WTC11 (cell line): Measurements from ENCODE around the gene APEX2. TPM values are rescaled to one million over a fixed set of nuclear protein-coding genes. Genes with fewer than 3 reads are reported as not detected.

ENCODE experiments used
- ATAC-seq: fragments of 200-7000 bp; cut with Tn5 transposase; 2 replicates; pipeline ENCODE4 v1.10.0; 2021; ENCODE audit warnings: mild to moderate bottlenecking, moderate library complexity
- CTCF ChIA-PET: fragments of 300-600 bp; sonication (Branson Sonifier 250); formaldehyde crosslinking; loops from one replicate; lab custom pipeline; 2021; ENCODE audit warnings: antibody characterized with exemption; lab: Charles Lee
- POLR2A ChIA-PET: fragments of 350-600 bp; sonication (Branson Sonifier 250); formaldehyde crosslinking; loops from one replicate; lab custom pipeline; 2021; ENCODE audit warnings: antibody characterized with exemption; lab: Charles Lee
- DNase-seq: peaks from one replicate; pipeline ENCODE4 v3.0.0; 2021; ENCODE audit warnings: low spot score
- H3K27ac Mint-ChIP-seq: 2 replicates; pipeline ENCODE4 v1.8.0; 2021; ENCODE audit warnings: mixed read lengths
- H3K27me3 Mint-ChIP-seq: 2 replicates; pipeline ENCODE4 v1.8.0; 2021; ENCODE audit warnings: low read depth, mild to moderate bottlenecking, moderate library complexity, mixed read lengths
- H3K36me3 Mint-ChIP-seq: 2 replicates; pipeline ENCODE4 v1.8.0; 2021; ENCODE audit warnings: mixed read lengths
- H3K4me1 Mint-ChIP-seq: 2 replicates; pipeline ENCODE4 v1.8.0; 2022; ENCODE audit warnings: mixed read lengths
- H3K4me3 Mint-ChIP-seq: 2 replicates; pipeline ENCODE4 v1.8.0; 2021; ENCODE audit warnings: mild to moderate bottlenecking, moderate library complexity, mixed read lengths
- H3K9me3 Mint-ChIP-seq: 2 replicates; pipeline ENCODE4 v1.8.0; 2021; ENCODE audit warnings: mixed read lengths
- ATF1 ChIP-seq: sonication (generic); formaldehyde crosslinking; IDR thresholded peaks from 2 replicates; pipeline ENCODE4 v1.8.1; 2023; ENCODE audit warnings: mild to moderate bottlenecking, moderate library complexity, missing genetic modification reagents
- CREB1 ChIP-seq: sonication (generic); formaldehyde crosslinking; IDR thresholded peaks from 2 replicates; pipeline ENCODE4 v1.8.0; 2023; ENCODE audit warnings: mild to moderate bottlenecking, missing genetic modification reagents
- ESRRA ChIP-seq: sonication (generic); formaldehyde crosslinking; IDR thresholded peaks from 2 replicates; pipeline ENCODE4 v1.8.1; 2022; ENCODE audit warnings: mild to moderate bottlenecking, missing genetic modification reagents, borderline replicate concordance
- ETV6 ChIP-seq: sonication (generic); formaldehyde crosslinking; IDR thresholded peaks from 2 replicates; pipeline ENCODE4 v1.8.1; 2022; ENCODE audit warnings: mild to moderate bottlenecking, missing genetic modification reagents
- KAT7 ChIP-seq: sonication (generic); formaldehyde crosslinking; IDR thresholded peaks from 2 replicates; pipeline ENCODE4 v1.8.1; 2023; ENCODE audit warnings: missing genetic modification reagents, mild to moderate bottlenecking, borderline replicate concordance
- NFYB ChIP-seq: sonication (generic); formaldehyde crosslinking; conservative IDR thresholded peaks from 2 replicates; pipeline ENCODE4 v1.8.0; 2022; ENCODE audit warnings: low read depth, missing genetic modification reagents
- PRRX2 ChIP-seq: fragments of 250-450 bp; sonication (Bioruptor Pico); IDR thresholded peaks from 2 replicates; pipeline ENCODE4 v1.8.0; 2021; ENCODE audit warnings: mild to moderate bottlenecking
- RORB ChIP-seq: fragments of 250-450 bp; sonication (Bioruptor Pico); IDR thresholded peaks from 2 replicates; pipeline ENCODE4 v1.9.0; 2021; ENCODE audit warnings: mild to moderate bottlenecking
- SP1 ChIP-seq: sonication (generic); formaldehyde crosslinking; conservative IDR thresholded peaks from 2 replicates; pipeline ENCODE4 v1.8.1; 2022; ENCODE audit warnings: missing genetic modification reagents
- TEAD1 ChIP-seq: sonication (generic); formaldehyde crosslinking; IDR thresholded peaks from 2 replicates; pipeline ENCODE4 v1.8.0; 2022; ENCODE audit warnings: mild to moderate bottlenecking, missing genetic modification reagents
- USF2 ChIP-seq: sonication (generic); formaldehyde crosslinking; IDR thresholded peaks from 2 replicates; pipeline ENCODE4 v1.8.1; 2023; ENCODE audit warnings: mild to moderate bottlenecking, missing genetic modification reagents, moderate library complexity
- ZBTB21 ChIP-seq: sonication (generic); formaldehyde crosslinking; IDR thresholded peaks from 2 replicates; pipeline ENCODE4 v1.8.1; 2023; ENCODE audit warnings: mild to moderate bottlenecking, missing genetic modification reagents, borderline replicate concordance
- ZNF121 ChIP-seq: sonication (generic); formaldehyde crosslinking; IDR thresholded peaks from 2 replicates; pipeline ENCODE4 v1.8.0; 2023; ENCODE audit warnings: missing genetic modification reagents
- ZNF232 ChIP-seq: sonication (generic); formaldehyde crosslinking; IDR thresholded peaks from 2 replicates; pipeline ENCODE4 v1.8.0; 2022; ENCODE audit warnings: mild to moderate bottlenecking, missing genetic modification reagents
- ZNF263 ChIP-seq: sonication (generic); formaldehyde crosslinking; IDR thresholded peaks from 2 replicates; pipeline ENCODE4 v1.8.1; 2022; ENCODE audit warnings: low read depth, mild to moderate bottlenecking, moderate library complexity, missing genetic modification reagents
- ZNF416 ChIP-seq: fragments of 250-450 bp; sonication (Bioruptor Pico); IDR thresholded peaks from 2 replicates; pipeline ENCODE4 v1.9.0; 2021; ENCODE audit warnings: mild to moderate bottlenecking, inconsistent platforms
- total RNA-seq: library from RNA; stranded (reverse); gene quantifications from 3 replicates; pipeline ENCODE4 v1.2.3, GENCODE V29; 2021
- TF ChIP-seq, protein P1 (sequence below): fragments of 250-450 bp; sonication (Bioruptor Pico); conservative IDR thresholded peaks from 2 replicates; pipeline ENCODE4 v1.9.0; 2021; ENCODE audit warnings: mild to moderate bottlenecking
- TF ChIP-seq, protein P2 (sequence below): sonication (generic); formaldehyde crosslinking; IDR thresholded peaks from 2 replicates; pipeline ENCODE4 v1.8.0; 2023; ENCODE audit warnings: missing genetic modification reagents, mild to moderate bottlenecking, borderline replicate concordance
- TF ChIP-seq, protein P3 (sequence below): sonication (generic); formaldehyde crosslinking; IDR thresholded peaks from 2 replicates; pipeline ENCODE4 v1.8.1; 2022; ENCODE audit warnings: low read depth, missing genetic modification reagents, borderline replicate concordance
- TF ChIP-seq, protein P4 (sequence below): sonication (generic); formaldehyde crosslinking; IDR thresholded peaks from 2 replicates; pipeline ENCODE4 v1.8.0; 2022; ENCODE audit warnings: mild to moderate bottlenecking, missing genetic modification reagents
- TF ChIP-seq, protein P5 (sequence below): fragments of 250-450 bp; sonication (Bioruptor Pico); IDR thresholded peaks from 2 replicates; pipeline ENCODE4 v1.9.0; 2021; ENCODE audit warnings: mild to moderate bottlenecking

APEX2 gene
- total RNA-seq, 1 experiment from 2014 or later: 19.9 TPM

GRCh38 chrX:54950730-54951375 is 49.3 kb upstream of the APEX2 start (continued):
- no peak for TF ChIP-seq ATF1
- TF ChIP-seq, protein P1, sequence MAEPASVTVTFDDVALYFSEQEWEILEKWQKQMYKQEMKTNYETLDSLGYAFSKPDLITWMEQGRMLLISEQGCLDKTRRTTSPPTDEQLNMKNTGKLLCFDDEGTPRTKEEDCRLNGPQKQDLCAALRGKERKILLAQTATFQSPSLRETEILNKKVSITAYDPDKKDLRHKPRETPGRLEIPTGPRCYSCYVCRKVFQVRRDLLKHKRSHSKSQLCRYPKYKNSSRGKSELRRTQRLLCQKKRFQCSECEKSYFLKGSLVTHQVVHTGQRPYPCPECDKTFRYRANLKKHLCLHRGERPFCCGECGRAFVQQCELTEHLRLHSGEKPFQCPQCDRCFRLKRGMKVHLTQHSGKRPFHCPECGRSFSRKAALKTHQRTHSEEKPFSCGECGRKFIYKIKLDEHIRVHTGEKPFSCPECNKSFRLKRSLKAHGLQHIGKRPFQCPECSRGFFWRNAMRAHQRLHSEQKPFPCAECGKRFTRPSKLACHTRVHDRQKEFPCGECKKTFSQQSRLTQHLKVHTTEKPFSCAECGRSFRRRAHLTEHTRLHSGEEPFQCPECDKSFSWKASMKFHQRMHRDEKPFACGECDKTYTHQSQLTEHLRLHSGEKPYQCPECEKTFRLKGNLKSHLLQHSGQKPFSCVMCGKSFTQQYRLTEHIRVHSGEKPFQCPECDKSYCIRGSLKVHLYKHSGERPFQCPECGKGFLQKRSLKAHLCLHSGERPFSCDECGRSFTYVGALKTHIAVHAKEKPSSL (CRISPR knock-in tag): no peak

DNA sequence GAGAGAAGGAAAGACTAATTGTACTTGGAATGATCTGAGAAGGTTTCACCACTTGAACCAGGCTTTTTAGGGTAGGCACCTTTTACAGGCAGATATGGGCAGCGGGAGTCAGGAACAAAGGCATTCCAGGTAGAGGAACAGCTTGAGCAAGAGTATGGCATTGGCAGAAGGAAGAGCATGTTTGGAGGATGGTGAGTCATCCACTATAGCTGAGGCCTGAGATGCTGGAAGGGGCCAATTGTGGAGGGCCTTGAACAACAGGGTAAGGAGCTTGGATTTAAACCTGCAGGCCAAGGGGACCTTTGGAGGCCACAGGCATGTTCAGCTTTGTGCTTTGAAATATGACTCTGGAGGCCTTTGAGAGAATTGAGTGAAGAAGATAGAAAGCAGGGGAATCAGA is 38.4 kb upstream of the APEX2 start:
- peaks cover 1% of the 10 kb centered on the region; the same call in 1 of the 2 replicates for H3K9me3 Mint-ChIP-seq

GRCh38 chrX:54964766-54965497 is 35.2 kb upstream of the APEX2 start:
- no peak overlapping the region for H3K4me3 Mint-ChIP-seq
- no peaks in the 10 kb centered on the region for H3K36me3 Mint-ChIP-seq
- H3K4me1 Mint-ChIP-seq: no peaks in the 10 kb centered on the region
- DNase-seq: no peak
- no peak for ATAC-seq
- ChIA-PET POLR2A (no interaction called here), CTCF (no interaction called here)
- H3K27ac Mint-ChIP-seq: no peak overlapping the region
- peaks cover 8% of the 10 kb centered on the region for H3K27me3 Mint-ChIP-seq
- peaks cover 11% of the 10 kb centered on the region; the same call in 1 of the 2 replicates for H3K9me3 Mint-ChIP-seq
- TF ChIP-seq, protein P2, sequence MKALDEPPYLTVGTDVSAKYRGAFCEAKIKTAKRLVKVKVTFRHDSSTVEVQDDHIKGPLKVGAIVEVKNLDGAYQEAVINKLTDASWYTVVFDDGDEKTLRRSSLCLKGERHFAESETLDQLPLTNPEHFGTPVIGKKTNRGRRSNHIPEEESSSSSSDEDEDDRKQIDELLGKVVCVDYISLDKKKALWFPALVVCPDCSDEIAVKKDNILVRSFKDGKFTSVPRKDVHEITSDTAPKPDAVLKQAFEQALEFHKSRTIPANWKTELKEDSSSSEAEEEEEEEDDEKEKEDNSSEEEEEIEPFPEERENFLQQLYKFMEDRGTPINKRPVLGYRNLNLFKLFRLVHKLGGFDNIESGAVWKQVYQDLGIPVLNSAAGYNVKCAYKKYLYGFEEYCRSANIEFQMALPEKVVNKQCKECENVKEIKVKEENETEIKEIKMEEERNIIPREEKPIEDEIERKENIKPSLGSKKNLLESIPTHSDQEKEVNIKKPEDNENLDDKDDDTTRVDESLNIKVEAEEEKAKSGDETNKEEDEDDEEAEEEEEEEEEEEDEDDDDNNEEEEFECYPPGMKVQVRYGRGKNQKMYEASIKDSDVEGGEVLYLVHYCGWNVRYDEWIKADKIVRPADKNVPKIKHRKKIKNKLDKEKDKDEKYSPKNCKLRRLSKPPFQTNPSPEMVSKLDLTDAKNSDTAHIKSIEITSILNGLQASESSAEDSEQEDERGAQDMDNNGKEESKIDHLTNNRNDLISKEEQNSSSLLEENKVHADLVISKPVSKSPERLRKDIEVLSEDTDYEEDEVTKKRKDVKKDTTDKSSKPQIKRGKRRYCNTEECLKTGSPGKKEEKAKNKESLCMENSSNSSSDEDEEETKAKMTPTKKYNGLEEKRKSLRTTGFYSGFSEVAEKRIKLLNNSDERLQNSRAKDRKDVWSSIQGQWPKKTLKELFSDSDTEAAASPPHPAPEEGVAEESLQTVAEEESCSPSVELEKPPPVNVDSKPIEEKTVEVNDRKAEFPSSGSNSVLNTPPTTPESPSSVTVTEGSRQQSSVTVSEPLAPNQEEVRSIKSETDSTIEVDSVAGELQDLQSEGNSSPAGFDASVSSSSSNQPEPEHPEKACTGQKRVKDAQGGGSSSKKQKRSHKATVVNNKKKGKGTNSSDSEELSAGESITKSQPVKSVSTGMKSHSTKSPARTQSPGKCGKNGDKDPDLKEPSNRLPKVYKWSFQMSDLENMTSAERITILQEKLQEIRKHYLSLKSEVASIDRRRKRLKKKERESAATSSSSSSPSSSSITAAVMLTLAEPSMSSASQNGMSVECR: no peak
- TF ChIP-seq KAT7 (CRISPR knock-in tag): no peak
- TF ChIP-seq ZNF416: no peak
- no peak for TF ChIP-seq ETV6
- no peak for TF ChIP-seq NFYB (CRISPR knock-in tag)
- TF ChIP-seq, protein P1 (CRISPR knock-in tag): no peak
- TF ChIP-seq PRRX2: no peak
- TF ChIP-seq CREB1 (CRISPR knock-in tag): no peak
- TF ChIP-seq, protein P3, sequence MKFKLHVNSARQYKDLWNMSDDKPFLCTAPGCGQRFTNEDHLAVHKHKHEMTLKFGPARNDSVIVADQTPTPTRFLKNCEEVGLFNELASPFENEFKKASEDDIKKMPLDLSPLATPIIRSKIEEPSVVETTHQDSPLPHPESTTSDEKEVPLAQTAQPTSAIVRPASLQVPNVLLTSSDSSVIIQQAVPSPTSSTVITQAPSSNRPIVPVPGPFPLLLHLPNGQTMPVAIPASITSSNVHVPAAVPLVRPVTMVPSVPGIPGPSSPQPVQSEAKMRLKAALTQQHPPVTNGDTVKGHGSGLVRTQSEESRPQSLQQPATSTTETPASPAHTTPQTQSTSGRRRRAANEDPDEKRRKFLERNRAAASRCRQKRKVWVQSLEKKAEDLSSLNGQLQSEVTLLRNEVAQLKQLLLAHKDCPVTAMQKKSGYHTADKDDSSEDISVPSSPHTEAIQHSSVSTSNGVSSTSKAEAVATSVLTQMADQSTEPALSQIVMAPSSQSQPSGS: no peak
- TF ChIP-seq SP1 (CRISPR knock-in tag): no peak
- no peak for TF ChIP-seq ZNF121 (CRISPR knock-in tag)
- TF ChIP-seq TEAD1: no peak
- no peak for TF ChIP-seq ESRRA (CRISPR knock-in tag)

More for the DNA sequence above, 38.4 kb upstream of the APEX2 start:
- no peak overlapping the region for H3K4me3 Mint-ChIP-seq
- H3K36me3 Mint-ChIP-seq: no peaks in the 10 kb centered on the region
- ChIA-PET CTCF (no interaction called here), POLR2A (no interaction called here)
- no peak for DNase-seq
- H3K27me3 Mint-ChIP-seq: peaks cover 11% of the 10 kb centered on the region
- no peaks in the 10 kb centered on the region for H3K4me1 Mint-ChIP-seq
- ATAC-seq: no peak
- TF ChIP-seq ZNF263: no peak
- TF ChIP-seq, protein P4, sequence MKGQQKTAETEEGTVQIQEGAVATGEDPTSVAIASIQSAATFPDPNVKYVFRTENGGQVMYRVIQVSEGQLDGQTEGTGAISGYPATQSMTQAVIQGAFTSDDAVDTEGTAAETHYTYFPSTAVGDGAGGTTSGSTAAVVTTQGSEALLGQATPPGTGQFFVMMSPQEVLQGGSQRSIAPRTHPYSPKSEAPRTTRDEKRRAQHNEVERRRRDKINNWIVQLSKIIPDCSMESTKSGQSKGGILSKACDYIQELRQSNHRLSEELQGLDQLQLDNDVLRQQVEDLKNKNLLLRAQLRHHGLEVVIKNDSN: no peak
- TF ChIP-seq, protein P5, sequence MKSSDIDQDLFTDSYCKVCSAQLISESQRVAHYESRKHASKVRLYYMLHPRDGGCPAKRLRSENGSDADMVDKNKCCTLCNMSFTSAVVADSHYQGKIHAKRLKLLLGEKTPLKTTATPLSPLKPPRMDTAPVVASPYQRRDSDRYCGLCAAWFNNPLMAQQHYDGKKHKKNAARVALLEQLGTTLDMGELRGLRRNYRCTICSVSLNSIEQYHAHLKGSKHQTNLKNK (CRISPR knock-in tag): no peak
- no peak for TF ChIP-seq ZNF232 (CRISPR knock-in tag)
- TF ChIP-seq USF2 (CRISPR knock-in tag): no peak
- TF ChIP-seq TEAD1: no peak
- no peak for TF ChIP-seq ZBTB21 (CRISPR knock-in tag)
- TF ChIP-seq RORB (CRISPR knock-in tag): no peak
- H3K27ac Mint-ChIP-seq: no peak overlapping the region
